Measurements from ENCODE around the gene EXOSC10. TPM values are rescaled to one million over a fixed set of nuclear protein-coding genes. Genes with fewer than 3 reads are reported as not detected.
A peak's percentile ranks its signal among the peaks of the same experiment; 100 is the strongest.

The EXOSC10 gene
- total and polyA plus RNA-seq, 2 of the 13 experiments (the other 11 are each of a cell fraction or from before 2014, with no cell fraction given): 48.4 to 67.6 TPM

DNA sequence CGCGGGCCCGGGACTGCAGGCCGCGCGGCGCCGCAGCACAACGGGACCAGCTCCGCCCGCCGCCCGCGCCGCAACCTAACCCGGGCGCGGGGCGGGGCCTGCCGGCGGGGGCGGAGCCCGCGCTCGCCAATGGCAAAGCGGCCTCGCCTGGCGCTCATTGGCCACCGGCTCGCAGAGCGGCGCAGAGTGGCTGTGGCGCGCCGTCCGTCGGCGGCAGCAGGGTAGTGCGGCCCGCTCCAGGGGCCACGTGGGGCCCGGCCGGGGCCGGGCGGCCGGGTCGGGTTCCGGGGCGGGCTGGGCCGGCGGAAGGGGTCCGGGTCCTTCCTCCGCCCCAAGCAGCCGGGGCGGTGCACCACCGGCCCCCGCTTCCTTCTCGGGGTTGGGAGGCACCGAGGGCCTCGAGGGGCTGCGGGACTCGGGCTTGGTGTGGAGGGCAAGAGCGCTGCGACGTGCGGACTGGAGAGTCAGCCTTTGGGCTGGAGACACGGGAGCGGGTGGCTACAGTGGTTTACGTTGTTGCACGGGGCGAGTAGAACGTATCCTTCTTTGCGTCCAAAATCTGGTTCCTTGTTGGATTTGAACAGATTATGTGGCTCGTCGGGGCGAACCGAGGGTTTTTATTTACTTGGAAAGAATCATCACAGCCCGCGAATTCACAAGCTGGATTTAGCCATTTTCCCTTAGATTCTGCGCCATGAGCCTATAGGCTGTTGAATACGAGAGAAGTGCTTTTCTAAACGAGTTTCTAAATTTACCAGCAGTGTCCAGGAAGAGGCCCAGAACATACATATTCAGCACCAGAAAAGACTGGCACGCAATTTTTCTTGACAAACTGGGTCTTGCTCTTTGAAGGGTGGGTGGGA is 39.5 kb downstream of the EXOSC10 start, which contains the start of gene SRM (continued):
- TF ChIP-seq, protein P1, sequence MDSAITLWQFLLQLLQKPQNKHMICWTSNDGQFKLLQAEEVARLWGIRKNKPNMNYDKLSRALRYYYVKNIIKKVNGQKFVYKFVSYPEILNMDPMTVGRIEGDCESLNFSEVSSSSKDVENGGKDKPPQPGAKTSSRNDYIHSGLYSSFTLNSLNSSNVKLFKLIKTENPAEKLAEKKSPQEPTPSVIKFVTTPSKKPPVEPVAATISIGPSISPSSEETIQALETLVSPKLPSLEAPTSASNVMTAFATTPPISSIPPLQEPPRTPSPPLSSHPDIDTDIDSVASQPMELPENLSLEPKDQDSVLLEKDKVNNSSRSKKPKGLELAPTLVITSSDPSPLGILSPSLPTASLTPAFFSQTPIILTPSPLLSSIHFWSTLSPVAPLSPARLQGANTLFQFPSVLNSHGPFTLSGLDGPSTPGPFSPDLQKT (CRISPR knock-in tag; IDR thresholded peaks at IDR 0.05; ENCODE audit: borderline replicate concordance): no peak
- TF ChIP-seq RARG (CRISPR knock-in tag; IDR thresholded peaks at IDR 0.05; ENCODE audit: low read depth) (no peak), FLYWCH1 (CRISPR knock-in tag; IDR thresholded peaks at IDR 0.05) (no peak), ZNF280B (CRISPR knock-in tag; IDR thresholded peaks at IDR 0.05; ENCODE audit: borderline replicate concordance) (no peak), SIN3A (IDR thresholded peaks at IDR 0.05; ENCODE audit: borderline replicate concordance, low read depth, low read length) (peak; percentile 64; the same call in 1 of the 2 replicates), NONO (IDR thresholded peaks at IDR 0.05) (no peak), NONO (CRISPR knock-in tag; conservative IDR thresholded peaks at IDR 0.05) (0 out of 2 replicates have a peak, but pooled peaks have one; percentile 47), FOXA3 (CRISPR knock-in tag; IDR thresholded peaks at IDR 0.05) (peak; percentile 20; the same call in 1 of the 2 replicates), ETV5 (CRISPR knock-in tag; IDR thresholded peaks at IDR 0.05; ENCODE audit: borderline replicate concordance) (peak; percentile 42; the same call in 1 of the 2 replicates), STAG1 (CRISPR knock-in tag; IDR thresholded peaks at IDR 0.05) (no peak), TGIF2 (CRISPR knock-in tag; IDR thresholded peaks at IDR 0.05) (no peak), KDM6A (CRISPR knock-in tag; IDR thresholded peaks at IDR 0.05; ENCODE audit: low read depth) (no peak), RBAK (CRISPR knock-in tag; IDR thresholded peaks at IDR 0.05) (no peak), EP300 (IDR thresholded peaks at IDR 0.05; ENCODE audit: low read depth in 2 of 2, low read length in 2 of 2) (no peak), EP300 (CRISPR knock-in tag; IDR thresholded peaks at IDR 0.05; ENCODE audit: borderline replicate concordance) (no peak), NCOA5 (CRISPR knock-in tag; IDR thresholded peaks at IDR 0.05) (no peak), CHD2 (IDR thresholded peaks at IDR 0.05; ENCODE audit: low read depth, low read length) (0 out of 2 replicates have a peak, but pooled peaks have one; percentile 16), IRF9 (CRISPR knock-in tag; IDR thresholded peaks at IDR 0.05; ENCODE audit: borderline replicate concordance) (no peak), EHMT2 (IDR thresholded peaks at IDR 0.05; ENCODE audit: borderline replicate concordance, low read depth, low read length) (no peak), SSRP1 (CRISPR knock-in tag; IDR thresholded peaks at IDR 0.05) (no peak), MTF2 (CRISPR knock-in tag; IDR thresholded peaks at IDR 0.05; ENCODE audit: borderline replicate concordance) (no peak), CBX2 (IDR thresholded peaks at IDR 0.05; ENCODE audit: low read depth, low read length) (no peak), CBX2 (CRISPR knock-in tag; IDR thresholded peaks at IDR 0.05; ENCODE audit: low read depth) (no peak), SUZ12 (IDR thresholded peaks at IDR 0.05; ENCODE audit: low read depth, low read length) (no peak), HOXA3 (CRISPR knock-in tag; IDR thresholded peaks at IDR 0.05) (peak; percentile 38; the same call in 1 of the 2 replicates), ZNF3 (CRISPR knock-in tag; IDR thresholded peaks at IDR 0.05) (no peak), ZNF484 (CRISPR knock-in tag; IDR thresholded peaks at IDR 0.05; ENCODE audit: borderline replicate concordance, low read depth) (no peak), ZNF251 (CRISPR knock-in tag; IDR thresholded peaks at IDR 0.05) (no peak)

All from HepG2 (cell line).